ENCODE results near the gene RASGRF1. TPM values are rescaled to one million over a fixed set of nuclear protein-coding genes. Genes with fewer than 3 reads are reported as not detected.

The RASGRF1 gene
- total RNA-seq, 1 donor from 2014 or later: not detected

DNA sequence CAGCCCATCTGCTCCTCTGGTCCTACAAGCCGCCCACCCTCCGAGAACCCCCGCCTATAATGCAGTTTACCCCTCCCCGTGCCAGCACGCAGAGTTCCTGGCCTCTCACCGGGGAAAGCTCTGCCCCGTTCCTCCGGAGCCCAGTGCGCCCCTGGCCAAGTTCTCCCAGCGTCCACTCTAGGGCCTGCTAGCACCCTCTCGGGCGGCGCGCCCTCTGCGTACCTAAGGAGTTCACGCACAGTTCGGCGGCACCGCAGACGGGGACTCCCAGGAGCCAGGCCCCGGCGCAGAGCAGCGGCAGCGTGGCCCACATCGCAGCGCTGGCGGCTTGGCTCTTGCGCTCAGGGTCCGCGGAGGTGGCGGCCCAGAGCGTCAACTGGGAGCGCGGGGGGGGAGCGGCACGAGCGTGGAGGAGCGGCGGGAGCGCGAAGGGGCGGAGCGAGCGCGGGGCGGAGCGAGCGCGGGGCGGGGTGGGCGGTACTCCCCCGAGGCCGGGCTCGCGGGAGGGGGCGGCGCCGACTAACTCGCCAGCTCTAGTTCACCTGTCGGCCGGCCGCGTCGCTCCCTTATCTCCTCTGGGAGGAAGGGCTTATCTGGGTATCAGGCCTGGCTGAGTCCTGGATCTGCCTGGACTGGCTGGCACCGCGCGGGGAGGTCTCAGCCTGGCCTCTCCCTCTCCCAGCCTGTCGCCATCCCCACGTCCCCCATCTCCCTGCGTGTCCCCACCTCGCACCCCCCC, 145.7 kb downstream of the RASGRF1 start, which contains the start of gene CTSH:
CTSH (minus strand) TSS at position 378 of the 739 bp plus-strand sequence; CDS start at position 313, 65 bp downstream.
- H3K4me3 ChIP-seq: peak within 1 kb of the TSS; percentile 56 to 94
- H3K36me3 ChIP-seq: no peaks in the 10 kb centered on the region
- H3K27me3 ChIP-seq: no peaks in the 10 kb centered on the region
- TF ChIP-seq POLR2A (IDR thresholded peaks at IDR 0.05) (peak in 1 of 2 donors; percentile 52), POLR2AphosphoS5 (IDR thresholded peaks at IDR 0.05; ENCODE audit: insufficient read depth in 1 of 2, low read depth in 1 of 2) (peak in 1 of 2 donors; percentile 90), CTCF (IDR thresholded peaks at IDR 0.05) (no peak)
- intact Hi-C loops (cut with DNase I): no loop called here
- DNase-seq (ENCODE audit: extremely low spot score in 2 of 2): no peak
- no peaks in the 10 kb centered on the region for H3K9me3 ChIP-seq
- peaks cover 20% of the 10 kb centered on the region for H3K4me1 ChIP-seq
- H3K27ac ChIP-seq: peak within 1 kb of the TSS; percentile 68

GRCh38 chr15:78944202-78944625, 146.4 kb downstream of the RASGRF1 start:
- intact Hi-C loops (cut with DNase I): no loop called here
- Histone ChIP-seq H3K9me3 (no peaks in the 10 kb centered on the region), H3K4me3 (peak overlapping the region; percentile 56 to 94), H3K36me3 (no peaks in the 10 kb centered on the region), H3K27ac (peak overlapping the region; percentile 68), H3K4me1 (peaks cover 20% of the 10 kb centered on the region), H3K27me3 (no peaks in the 10 kb centered on the region)
- no peak for DNase-seq (ENCODE audit: extremely low spot score in 2 of 2)
- TF ChIP-seq POLR2A (IDR thresholded peaks at IDR 0.05) (no peak), POLR2AphosphoS5 (IDR thresholded peaks at IDR 0.05; ENCODE audit: insufficient read depth in 1 of 2, low read depth in 1 of 2) (no peak), CTCF (IDR thresholded peaks at IDR 0.05) (no peak)

DNA sequence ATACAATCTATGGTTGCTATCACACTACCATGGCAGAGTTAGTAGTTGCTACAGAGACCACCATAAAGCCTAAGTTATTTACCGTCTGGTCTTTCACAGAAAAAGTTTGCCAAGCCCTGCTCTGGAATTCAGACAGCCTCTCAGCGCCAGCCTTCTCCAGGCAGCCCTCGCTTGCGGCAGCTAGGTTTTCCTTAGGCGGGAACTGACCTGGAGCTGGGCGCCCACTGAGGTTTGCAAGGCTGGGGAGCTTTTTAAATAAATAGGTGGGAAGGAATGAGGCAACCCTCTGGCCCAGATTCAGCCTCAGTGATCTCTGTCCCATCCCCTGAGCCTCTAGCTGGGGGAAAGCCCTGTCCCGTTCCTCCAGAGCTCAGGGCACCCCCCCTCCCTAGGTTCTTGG, 146.9 kb downstream of the RASGRF1 start:
- intact Hi-C loops (cut with DNase I): no loop called here
- Histone ChIP-seq H3K9me3 (no peaks in the 10 kb centered on the region), H3K36me3 (no peaks in the 10 kb centered on the region), H3K4me3 (peak overlapping the region; percentile 56 to 94), H3K27me3 (no peaks in the 10 kb centered on the region), H3K27ac (peak overlapping the region; percentile 68), H3K4me1 (peaks cover 20% of the 10 kb centered on the region)
- TF ChIP-seq POLR2A (IDR thresholded peaks at IDR 0.05) (no peak), POLR2AphosphoS5 (IDR thresholded peaks at IDR 0.05; ENCODE audit: insufficient read depth in 1 of 2, low read depth in 1 of 2) (no peak), CTCF (IDR thresholded peaks at IDR 0.05) (no peak)
- no peak for DNase-seq (ENCODE audit: extremely low spot score in 2 of 2)

- Histone ChIP-seq H3K27ac (peak overlapping the region; percentile 68), H3K9me3 (no peaks in the 10 kb centered on the region), H3K36me3 (no peaks in the 10 kb centered on the region), H3K4me1 (peaks cover 20% of the 10 kb centered on the region), H3K4me3 (no peak overlapping the region), H3K27me3 (no peaks in the 10 kb centered on the region)
- TF ChIP-seq POLR2A (IDR thresholded peaks at IDR 0.05) (no peak), POLR2AphosphoS5 (IDR thresholded peaks at IDR 0.05; ENCODE audit: insufficient read depth in 1 of 2, low read depth in 1 of 2) (no peak), CTCF (IDR thresholded peaks at IDR 0.05) (no peak)
- DNase-seq (ENCODE audit: extremely low spot score in 2 of 2): no peak
- intact Hi-C loops (cut with DNase I): no loop called here
Measured at GRCh38 chr15:78942741-78943140, 147.8 kb downstream of the RASGRF1 start.
